Activated CD8-positive, alpha-beta T cell treated with anti-CD3 and anti-CD28 coated beads for 36 hours (primary cell): ENCODE measurements around the gene ZNF134. TPM values are rescaled to one million over a fixed set of nuclear protein-coding genes. Genes with fewer than 3 reads are reported as not detected.
A peak's percentile ranks its signal among the peaks of the same experiment; 100 is the strongest.

Source experiments
- ATAC-seq: fragments of 200-7000 bp; cut with Tn5 transposase; one replicate; pipeline ENCODE4 v1.10.0; 2021; ENCODE audit warnings: mild to moderate bottlenecking, moderate library complexity
- CTCF ChIA-PET: fragments of 350-600 bp; sonication (Branson Sonifier 250); formaldehyde crosslinking; loops from one replicate; lab custom pipeline; 2021; ENCODE audit warnings: antibody characterized with exemption; lab: Charles Lee
- POLR2A ChIA-PET: fragments of 350-600 bp; sonication (Branson Sonifier 250); formaldehyde crosslinking; loops from one replicate; lab custom pipeline; 2021; ENCODE audit warnings: antibody characterized with exemption; lab: Charles Lee
- DNase-seq: peaks from one replicate; pipeline ENCODE4 v3.0.0-alpha.2; 2020
- H3K27ac Mint-ChIP-seq: one replicate; pipeline ENCODE4 v1.8.0; 2021; ENCODE audit warnings: mild to moderate bottlenecking, mixed read lengths
- H3K27me3 Mint-ChIP-seq: one replicate; pipeline ENCODE4 v1.8.0; 2021; ENCODE audit warnings: mixed read lengths
- H3K36me3 Mint-ChIP-seq: one replicate; pipeline ENCODE4 v1.8.0; 2021; ENCODE audit warnings: low read depth, mixed read lengths
- H3K4me1 Mint-ChIP-seq: one replicate; pipeline ENCODE4 v1.8.0; 2021; ENCODE audit warnings: low read depth, mixed read lengths
- H3K4me3 Mint-ChIP-seq: one replicate; pipeline ENCODE4 v1.8.0; 2021; ENCODE audit warnings: mild to moderate bottlenecking, moderate library complexity, mixed read lengths
- H3K9me3 Mint-ChIP-seq: one replicate; pipeline ENCODE4 v1.8.0; 2021; ENCODE audit warnings: mixed read lengths
- intact Hi-C: fragments of 100-400 bp; cut with micrococcal nuclease; formaldehyde crosslinking; loops from one replicate; pipeline ENCODE4 v1.10.0; 2022
- total RNA-seq, 2 experiments: library from RNA; stranded (reverse); gene quantifications; one replicate each; pipeline ENCODE4 v1.2.3, GENCODE V29; 2021
- TF ChIP-seq, protein P1 (sequence below): fragments of 200-600 bp; IDR thresholded peaks from one replicate; pipeline ENCODE4 v1.8.0; 2022; ENCODE audit warnings: antibody characterized with exemption, mild to moderate bottlenecking

Gene ZNF134
- total RNA-seq: 10 to 100 TPM; 10.4 to 13.0 TPM

DNA sequence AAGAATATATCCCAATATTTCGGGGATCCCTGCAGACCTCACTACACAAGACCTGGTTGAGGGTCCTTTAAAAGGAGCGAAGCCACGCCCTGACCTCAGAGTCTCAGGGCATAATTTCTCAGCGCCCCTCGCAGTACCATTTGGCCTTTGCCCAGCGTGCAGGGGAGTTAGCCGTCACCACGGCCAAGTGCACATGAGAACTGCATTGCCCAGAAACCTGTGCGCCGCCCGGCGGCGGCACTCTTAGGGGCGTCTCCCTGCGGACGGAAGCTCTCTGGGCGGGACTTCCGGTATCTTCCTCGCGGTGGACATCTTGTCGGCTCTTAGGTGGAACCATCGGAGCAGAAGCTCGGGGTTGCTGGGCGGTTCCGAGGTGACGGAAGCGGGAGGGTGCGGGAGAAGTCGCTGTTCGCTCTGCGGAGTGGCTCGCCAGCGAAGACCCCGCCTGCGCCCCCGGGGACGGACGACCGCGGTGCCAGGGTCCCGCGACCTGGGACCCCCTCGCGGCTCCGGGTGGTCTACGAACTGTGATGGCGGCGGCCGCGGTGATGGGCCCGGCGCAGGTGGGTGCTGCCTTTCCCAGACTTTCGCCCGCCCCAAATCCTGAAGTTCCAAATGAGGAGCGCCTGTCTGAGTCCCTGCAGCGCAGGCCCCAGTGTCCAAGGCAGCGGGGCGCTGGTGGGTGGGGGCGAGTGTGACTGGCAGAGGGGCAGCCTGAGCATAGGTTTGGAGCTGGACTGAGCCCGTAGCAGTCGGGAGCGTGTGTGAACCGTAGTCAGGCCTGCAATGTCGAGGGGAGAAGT is at the start of gene ZNF134:
TSS of gene ZNF134 (plus strand) at position 302 of the 803 bp plus-strand sequence. CDS start 5,227 bp downstream, outside the sequence.
- H3K36me3 Mint-ChIP-seq: peaks cover 54% of the 10 kb centered on the region
- POLR2A ChIA-PET: interaction anchor here (0.6 to 1.1 kb wide), 5 partner anchors 19 to 55 kb away, joined by 3 to 4 read pairs (median 3); partner anchors contain the start of gene ZNF211
- peak within 1 kb of the TSS; percentile 88 for H3K27ac Mint-ChIP-seq
- peak within 1 kb of the TSS; percentile 86 for H3K4me3 Mint-ChIP-seq
- CTCF ChIA-PET: interaction anchor here (1.5 kb wide), 1 partner anchor 67 kb away, joined by 5 read pairs; the partner anchor contains the start of gene ZNF551
- intact Hi-C loops: no loop called here
- DNase-seq (peak; percentile 95), ATAC-seq (peak; percentile 100)
- H3K4me1 Mint-ChIP-seq: peaks cover 23% of the 10 kb centered on the region
- H3K9me3 Mint-ChIP-seq: peaks cover 52% of the 10 kb centered on the region
- TF ChIP-seq, protein P1, sequence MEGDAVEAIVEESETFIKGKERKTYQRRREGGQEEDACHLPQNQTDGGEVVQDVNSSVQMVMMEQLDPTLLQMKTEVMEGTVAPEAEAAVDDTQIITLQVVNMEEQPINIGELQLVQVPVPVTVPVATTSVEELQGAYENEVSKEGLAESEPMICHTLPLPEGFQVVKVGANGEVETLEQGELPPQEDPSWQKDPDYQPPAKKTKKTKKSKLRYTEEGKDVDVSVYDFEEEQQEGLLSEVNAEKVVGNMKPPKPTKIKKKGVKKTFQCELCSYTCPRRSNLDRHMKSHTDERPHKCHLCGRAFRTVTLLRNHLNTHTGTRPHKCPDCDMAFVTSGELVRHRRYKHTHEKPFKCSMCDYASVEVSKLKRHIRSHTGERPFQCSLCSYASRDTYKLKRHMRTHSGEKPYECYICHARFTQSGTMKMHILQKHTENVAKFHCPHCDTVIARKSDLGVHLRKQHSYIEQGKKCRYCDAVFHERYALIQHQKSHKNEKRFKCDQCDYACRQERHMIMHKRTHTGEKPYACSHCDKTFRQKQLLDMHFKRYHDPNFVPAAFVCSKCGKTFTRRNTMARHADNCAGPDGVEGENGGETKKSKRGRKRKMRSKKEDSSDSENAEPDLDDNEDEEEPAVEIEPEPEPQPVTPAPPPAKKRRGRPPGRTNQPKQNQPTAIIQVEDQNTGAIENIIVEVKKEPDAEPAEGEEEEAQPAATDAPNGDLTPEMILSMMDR: no peak
- no peaks in the 10 kb centered on the region for H3K27me3 Mint-ChIP-seq

DNA sequence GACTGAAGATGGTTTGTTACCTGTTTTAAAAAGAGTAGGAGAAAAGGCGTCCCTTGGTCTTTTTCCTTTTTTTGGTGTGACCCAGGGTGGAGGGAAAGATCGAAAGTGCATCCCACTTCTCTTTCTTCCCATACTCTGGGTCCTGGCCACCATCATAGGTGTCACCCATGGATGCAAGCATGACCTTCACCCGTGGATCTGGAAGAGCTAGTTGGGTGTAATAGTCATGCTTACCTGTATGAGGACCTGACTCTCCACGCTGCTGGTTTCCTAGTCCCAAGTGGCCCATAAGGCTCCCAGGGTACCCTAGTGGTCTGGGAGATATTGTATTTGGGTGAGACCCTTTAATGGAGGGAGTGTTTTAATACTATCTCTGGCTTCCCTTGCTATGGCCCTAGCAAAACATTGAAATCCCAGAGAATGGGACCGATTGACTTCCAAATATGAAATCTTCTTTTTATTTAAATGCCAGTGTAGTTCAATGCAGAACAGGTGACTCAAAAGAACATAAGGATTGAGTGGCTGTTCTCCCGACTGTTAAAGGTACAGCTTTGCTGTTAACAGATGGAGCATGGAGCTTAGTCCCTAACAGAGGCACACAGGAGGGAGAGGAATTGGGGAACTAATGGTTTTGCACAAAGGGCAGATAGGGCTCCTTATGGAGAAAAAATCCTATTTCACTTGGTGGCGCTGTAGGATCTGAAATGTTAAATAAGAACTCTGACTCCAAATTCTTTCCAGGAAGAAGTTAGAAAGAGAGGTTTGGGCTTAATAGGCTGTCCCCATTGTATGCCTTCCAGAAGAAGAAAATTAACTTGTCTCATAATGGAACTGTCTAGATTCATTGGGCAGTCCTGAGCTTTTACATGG is 47.4 kb upstream of the ZNF134 start:
- peaks cover 69% of the 10 kb centered on the region for H3K9me3 Mint-ChIP-seq
- TF ChIP-seq, protein P1: no peak
- DNase-seq (peak; percentile 23), ATAC-seq (no peak)
- H3K4me3 Mint-ChIP-seq: no peak overlapping the region
- intact Hi-C loops: no loop called here
- no peak overlapping the region for H3K27ac Mint-ChIP-seq
- H3K36me3 Mint-ChIP-seq: peaks cover 33% of the 10 kb centered on the region
- CTCF ChIA-PET: no interaction called here
- no peaks in the 10 kb centered on the region for H3K27me3 Mint-ChIP-seq
- no peaks in the 10 kb centered on the region for H3K4me1 Mint-ChIP-seq
- POLR2A ChIA-PET: interaction anchor here (0.6 kb wide), 1 partner anchor 86 kb away, joined by 3 read pairs; no protein-coding TSS in a partner anchor

DNA sequence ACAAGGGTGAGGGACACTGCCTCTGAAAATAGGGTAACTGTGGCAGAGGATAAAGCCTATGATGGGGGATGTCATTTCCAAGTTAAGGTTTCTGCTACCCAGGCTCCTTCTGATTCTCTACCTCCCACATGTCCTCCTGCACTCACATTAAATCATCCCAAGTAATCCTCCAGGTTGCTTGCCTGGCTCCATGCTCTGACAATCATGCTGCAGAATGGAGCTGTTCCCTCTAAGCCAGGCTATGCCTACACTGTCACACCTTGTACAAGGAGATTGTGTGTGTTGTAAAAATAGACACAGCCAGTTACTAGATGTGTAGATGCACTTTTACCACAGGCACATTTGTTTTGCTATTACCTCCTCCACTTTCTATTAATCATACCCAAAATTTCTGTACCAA is 43.3 kb upstream of the ZNF134 start:
- DNase-seq (no peak), ATAC-seq (no peak)
- ChIA-PET CTCF (no interaction called here), POLR2A (no interaction called here)
- Mint-ChIP-seq H3K27ac (no peak overlapping the region), H3K27me3 (no peaks in the 10 kb centered on the region), H3K4me1 (no peaks in the 10 kb centered on the region), H3K36me3 (peaks cover 56% of the 10 kb centered on the region), H3K9me3 (peaks cover 86% of the 10 kb centered on the region), H3K4me3 (no peak overlapping the region)
- intact Hi-C loops: no loop called here
- TF ChIP-seq, protein P1: no peak

DNA sequence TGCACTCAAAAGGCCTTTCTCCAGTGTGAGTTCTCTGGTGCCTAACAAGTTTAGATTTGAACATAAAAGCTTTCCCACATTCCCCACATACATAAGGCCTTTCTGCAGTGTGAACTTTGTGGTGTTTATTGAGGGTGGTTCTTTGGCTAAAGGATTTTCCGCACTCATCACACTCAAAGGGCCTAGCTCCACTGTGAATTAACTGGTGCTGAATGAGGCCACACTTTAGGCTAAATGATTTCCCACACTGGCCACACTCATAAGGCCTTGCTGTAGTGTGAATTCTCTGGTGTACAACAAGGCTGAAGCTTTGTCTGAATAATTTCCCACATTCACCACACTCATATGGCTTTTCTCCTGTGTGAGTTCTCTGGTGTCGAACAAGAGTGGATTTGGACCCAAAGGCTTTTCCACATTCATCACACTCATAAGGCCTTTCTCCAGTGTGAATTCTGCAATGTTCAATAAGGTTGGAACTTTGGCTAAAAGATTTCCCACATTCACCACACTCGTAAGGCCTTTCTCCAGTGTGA is 41.6 kb upstream of the ZNF134 start:
- POLR2A ChIA-PET: no interaction called here
- intact Hi-C loops: no loop called here

More for the DNA sequence above, 41.6 kb upstream of the ZNF134 start:
- no peak for ATAC-seq
- Mint-ChIP-seq H3K4me1 (peaks cover 5% of the 10 kb centered on the region), H3K4me3 (no peak overlapping the region), H3K9me3 (peaks cover 85% of the 10 kb centered on the region), H3K27ac (no peak overlapping the region), H3K27me3 (no peaks in the 10 kb centered on the region), H3K36me3 (peaks cover 70% of the 10 kb centered on the region)
- CTCF ChIA-PET: no interaction called here
- DNase-seq: no peak
- TF ChIP-seq, protein P1: no peak
